EL (cell line): ENCODE data around the gene ABCG1.

Experiments used
- DNase-seq: peaks from one replicate; pipeline ENCODE4 v3.0.0-alpha.2; 2016

The ABCG1 gene

GRCh38 chr21:42233067-42233961 is 14.4 kb downstream of the ABCG1 start:
- DNase-seq, result no peak

DNA sequence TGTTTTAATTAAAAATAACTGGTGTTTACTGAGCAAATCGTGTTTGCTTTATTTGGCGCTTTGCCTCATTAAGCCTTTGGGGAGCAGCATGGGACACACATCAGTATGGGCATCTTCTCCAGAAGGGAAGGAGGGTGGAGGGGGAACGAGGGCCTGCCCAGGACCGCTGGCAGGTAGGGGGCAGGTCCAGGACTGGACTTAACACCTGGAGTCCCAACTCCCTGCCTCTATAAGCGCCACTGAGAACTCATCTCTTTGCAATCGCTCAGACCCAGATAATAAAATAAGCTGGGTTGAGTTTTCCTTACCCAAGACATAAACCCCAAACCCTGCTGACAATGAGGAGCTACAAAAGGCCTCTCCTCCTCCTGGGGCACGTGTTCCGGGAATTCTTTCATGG is 15.1 kb downstream of the ABCG1 start:
- DNase-seq, result no peak

GRCh38 chr21:42234464-42235241 is 15.7 kb downstream of the ABCG1 start:
- peak; percentile 16 for DNase-seq

DNA sequence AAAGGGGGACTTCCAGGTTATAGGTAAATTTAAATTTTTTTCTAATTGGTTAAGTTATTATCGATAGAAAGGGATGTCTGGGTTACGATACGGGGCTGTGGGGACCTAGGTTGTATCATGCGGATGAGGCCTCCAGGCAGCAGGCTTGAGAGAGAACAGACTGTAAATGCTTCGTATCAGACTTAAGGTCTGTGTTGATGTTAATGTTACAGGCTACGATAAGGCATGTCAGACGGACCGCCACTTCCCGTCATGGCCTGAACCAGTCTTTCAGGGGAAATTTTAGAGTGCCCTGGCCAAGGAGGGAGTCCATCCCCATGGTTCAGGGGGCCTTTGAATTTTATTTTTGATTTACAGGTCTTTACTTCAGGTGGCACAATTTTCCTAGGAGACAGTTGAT is 16.7 kb downstream of the ABCG1 start:
- no peak for DNase-seq

DNA sequence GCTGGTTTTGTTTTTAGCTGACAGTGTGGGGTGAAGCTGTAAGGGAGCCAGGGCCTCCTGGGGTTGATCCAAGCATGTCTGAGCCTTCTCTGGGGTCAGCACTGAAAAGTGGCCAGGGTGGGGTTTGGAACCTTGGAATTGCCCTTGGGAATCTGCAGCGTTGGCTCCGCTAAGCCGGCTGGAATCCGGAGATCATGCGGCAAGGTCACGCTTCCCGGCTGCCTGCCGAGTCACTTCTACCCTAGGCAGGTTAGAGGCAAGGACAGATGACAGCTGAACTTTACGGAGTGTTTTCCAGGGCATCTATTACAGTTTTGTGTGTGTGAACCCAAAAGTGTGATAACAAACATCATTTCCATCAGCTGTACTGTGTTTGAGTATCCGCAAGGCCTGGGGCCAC is 17.1 kb downstream of the ABCG1 start:
- no peak for DNase-seq

DNA sequence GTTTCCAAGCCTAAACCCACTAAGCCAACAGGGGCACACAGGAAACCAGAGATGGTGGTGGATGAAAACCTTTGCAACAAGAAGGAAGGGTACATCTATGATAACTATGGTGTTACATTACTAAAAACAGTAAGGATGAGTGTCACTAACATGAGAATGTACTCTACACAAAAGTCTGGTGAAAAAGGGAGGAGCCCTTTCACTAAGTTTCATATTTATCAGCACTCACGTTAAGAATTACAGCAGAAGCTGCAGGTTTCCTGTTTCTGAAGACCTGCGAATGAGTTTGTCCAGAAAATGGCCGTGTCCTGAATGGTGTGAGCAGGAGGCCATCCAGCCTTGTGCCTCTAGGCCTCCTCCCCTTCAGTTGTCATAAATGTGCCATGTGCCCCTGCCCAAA is 17.8 kb downstream of the ABCG1 start:
- DNase-seq, result no peak

DNA sequence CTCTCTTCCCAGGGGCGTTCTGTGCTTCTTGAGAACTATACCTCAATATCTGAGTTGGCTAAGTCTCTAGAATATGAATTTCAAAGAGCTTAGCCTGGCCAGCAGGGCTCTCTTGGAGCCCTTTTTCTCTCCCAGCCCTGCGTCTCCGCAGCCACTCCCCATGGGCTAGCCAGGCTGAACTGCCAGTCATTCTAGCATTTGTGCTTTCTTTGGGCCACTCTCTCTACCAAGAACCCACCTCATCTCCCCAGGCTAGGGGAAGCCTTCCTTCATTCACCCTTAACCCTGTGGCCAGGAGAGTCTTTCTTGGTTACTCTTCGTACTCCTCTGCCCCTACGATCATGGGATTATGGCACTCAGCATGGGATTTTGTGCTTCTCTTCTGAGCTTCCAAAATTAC is 18.2 kb downstream of the ABCG1 start:
- DNase-seq, result no peak

- no peak for DNase-seq
Observed at GRCh38 chr21:42237577-42237976, 18.6 kb downstream of the ABCG1 start.

GRCh38 chr21:42238185-42238934 is 19.4 kb downstream of the ABCG1 start:
- no peak for DNase-seq

GRCh38 chr21:42239556-42239955 is 20.6 kb downstream of the ABCG1 start:
- DNase-seq, result no peak

DNA sequence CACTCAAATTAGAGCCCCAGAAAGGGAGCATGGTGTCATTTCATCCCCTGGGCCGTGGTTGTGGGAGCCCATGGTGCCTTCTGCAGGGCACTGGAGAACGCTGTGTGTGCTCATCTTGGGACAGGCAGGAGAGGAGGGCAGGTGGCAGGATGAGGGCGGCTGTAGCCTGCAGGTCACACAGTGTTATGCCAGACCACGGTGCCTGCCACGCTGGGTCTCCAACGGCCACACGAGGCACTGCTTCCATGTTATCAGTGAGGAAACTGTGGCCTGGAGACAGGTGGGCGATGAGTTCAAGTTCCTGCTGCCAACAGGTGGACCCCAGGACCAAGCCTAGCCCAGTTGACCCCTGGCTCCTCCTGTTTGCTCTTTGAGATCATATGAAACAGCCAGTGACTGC is 21.0 kb downstream of the ABCG1 start:
- no peak for DNase-seq

- no peak for DNase-seq
Observed at GRCh38 chr21:42242611-42243010, 23.7 kb downstream of the ABCG1 start.

DNA sequence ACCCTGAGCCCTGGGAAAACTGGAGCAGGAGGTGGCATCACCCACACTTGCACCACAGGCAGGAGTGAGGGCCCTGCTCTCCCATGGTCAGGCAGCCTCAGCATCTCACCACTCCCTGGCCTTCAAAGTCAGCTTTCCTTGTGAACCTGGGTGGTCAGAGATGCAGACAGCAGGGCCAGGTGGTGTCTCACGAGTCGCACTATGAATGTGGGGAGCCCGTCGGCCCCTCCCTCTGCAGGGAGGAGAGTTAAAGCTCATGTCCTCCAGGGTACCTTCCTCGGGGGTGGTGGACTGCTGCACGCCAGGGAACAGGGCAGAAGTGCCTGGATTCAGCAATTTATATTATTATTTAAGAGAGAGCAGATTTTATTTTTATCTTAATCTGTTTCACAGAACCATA is 24.1 kb downstream of the ABCG1 start:
- DNase-seq, result no peak

DNA sequence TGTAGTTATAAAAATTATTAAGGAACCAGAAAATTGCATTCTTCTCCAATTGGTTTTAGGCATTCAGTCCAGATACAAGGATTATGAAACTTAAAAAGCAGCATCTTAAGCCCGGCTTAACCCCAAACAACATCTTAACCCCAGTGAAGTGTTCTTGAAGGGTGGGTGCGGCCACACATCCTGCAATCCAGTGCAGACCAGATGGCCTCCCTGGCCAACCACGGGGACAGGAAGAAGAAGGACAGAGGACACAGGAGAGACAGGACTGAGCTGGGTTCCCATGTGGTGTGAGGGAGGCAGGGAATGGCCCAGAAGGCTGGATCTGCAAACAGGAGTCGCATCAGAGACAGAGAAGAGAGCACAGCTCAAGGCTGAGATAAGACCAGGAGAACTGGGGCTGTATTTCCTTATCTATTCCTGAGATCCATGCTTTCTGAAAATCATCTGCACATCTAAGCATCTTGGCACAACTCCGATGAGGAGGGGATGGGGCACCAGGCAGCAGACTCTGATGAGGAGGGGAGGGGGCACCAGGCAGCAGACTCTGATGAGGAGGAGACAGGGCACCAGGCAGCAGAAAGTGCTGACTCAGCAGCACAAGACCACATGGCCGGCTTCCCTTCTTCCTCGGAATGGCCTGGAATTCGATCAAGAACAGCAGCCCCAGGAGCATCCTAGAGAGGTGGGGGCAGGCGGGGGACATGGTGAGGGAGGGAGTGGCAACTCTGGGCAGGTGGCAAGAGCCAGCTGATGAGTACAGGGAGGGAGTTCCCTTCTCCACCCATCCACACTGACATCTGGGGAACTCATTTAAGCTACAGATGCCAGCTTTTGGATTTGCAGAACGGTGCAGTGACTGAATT is 26.6 kb downstream of the ABCG1 start:
- no peak for DNase-seq

GRCh38 chr21:42247716-42248115 is 28.8 kb downstream of the ABCG1 start:
- no peak for DNase-seq

DNA sequence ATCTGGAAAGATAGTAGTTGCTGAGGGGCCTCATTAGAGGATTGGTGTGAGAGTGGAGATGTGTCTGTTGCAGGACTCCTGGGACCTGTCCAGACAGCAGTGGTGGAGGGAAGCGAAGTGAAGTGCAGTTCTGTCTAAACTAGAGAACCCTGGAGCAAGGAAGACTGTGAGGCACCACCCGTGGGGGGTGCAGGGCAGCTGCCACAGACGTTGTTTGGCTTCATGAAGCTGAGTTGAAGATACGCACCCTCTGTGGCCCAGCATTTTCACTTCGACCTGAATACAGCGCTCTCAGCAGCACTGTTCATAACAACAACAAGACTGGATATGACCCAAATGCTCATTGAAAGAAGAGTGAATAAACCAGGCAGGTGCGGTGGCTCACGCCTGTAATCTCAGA is 29.3 kb downstream of the ABCG1 start:
- no peak for DNase-seq

GRCh38 chr21:42248783-42249597 is 30.1 kb downstream of the ABCG1 start:
- DNase-seq, result no peak

DNA sequence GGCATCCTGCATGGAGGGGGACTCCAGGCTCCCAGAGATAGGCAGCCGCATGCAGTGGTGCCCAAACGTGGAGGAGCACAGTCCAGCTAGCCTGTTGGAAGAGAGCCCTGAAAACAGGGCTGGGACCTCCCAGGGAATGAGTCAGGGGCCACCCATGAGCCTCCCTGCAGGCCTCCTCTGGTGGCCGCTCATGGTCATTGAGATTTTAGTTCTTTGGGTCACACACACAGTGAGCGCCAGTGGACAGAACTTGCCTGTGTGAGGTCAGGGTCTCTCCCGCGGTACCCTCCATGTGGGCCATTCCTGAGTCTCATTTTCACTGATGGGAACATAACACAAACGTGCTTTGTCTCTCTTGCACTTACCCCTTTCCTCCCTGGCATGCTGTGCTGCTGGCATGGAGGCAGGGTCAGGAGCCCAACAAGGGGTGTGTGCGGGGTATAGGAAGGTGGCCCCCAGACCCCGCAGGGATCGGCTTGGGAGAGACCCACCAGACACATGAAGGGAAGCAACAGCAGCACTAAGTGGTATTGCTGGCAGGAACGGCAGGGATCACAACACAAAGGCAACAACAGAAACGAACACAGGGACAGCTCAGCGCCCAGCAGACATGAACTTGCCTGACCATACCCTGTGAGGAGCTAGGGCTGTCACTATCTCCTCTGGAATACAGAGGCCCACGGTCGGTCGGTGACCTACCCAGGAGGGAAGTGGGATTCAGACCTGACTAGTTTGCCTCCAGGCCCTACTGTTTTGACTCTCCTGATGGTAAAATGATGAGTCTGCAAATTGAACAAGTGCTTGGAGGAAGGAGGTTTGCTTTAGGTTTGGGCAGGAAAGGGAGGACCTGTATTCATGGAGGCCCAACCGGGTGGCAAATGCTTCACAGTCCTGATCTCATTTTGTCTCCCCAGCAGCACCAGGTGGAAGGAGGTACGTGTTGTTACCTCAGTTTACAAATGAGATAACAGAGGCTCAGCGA is 31.8 kb downstream of the ABCG1 start:
- no peak for DNase-seq

- no peak for DNase-seq
Observed at GRCh38 chr21:42251654-42252324, 32.8 kb downstream of the ABCG1 start.

DNA sequence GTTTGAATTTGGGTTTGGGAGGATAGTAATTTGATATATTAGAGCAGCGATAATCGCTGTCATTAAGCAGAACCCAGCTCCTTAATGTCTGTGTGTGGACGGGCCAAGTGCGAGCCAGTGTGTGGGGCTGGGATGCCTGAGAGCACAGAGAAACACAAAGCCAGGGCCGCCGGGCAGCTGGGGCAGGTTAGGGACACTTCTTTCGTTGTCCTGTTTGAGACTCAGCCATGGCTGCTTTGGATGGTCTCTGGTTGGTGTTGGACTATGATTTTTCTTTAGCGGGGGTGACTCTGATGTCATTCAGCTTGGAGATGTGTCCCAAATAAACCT is 33.4 kb downstream of the ABCG1 start:
- no peak for DNase-seq
